CD4-positive, alpha-beta T cell treated with Interleukin-21 for 1 hour (primary cell): ENCODE results near the gene ANKIB1.
"Not testable (repeated sequence)": the region's sequence is repeated elsewhere in the genome, so short reads cannot be mapped to it uniquely, and the experiment has no call there.

Experiments
- DNase-seq: peaks from one replicate; pipeline ENCODE4 v3.0.0-alpha.2; 2020

ANKIB1 gene

DNA sequence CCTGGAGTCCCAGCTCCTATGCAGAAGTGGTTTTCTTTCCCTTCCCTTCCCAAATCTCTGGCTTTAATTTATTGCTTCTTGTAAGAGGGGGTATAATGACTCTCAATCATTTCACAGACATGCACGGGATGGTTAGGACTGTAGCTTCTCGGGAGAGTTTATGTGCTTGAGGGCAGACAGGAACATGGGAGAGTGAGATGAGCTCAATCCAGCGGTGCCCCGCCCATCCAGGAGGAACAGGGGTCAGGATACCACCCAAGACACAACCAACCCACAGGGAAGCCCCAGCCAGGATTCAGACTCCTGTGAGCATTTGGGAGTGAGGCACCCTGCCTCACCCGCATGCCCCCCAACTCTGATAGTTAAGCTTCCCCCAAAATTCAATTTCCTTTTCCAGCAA lies 167.8 kb downstream of the ANKIB1 start:
- no peak for DNase-seq

DNA sequence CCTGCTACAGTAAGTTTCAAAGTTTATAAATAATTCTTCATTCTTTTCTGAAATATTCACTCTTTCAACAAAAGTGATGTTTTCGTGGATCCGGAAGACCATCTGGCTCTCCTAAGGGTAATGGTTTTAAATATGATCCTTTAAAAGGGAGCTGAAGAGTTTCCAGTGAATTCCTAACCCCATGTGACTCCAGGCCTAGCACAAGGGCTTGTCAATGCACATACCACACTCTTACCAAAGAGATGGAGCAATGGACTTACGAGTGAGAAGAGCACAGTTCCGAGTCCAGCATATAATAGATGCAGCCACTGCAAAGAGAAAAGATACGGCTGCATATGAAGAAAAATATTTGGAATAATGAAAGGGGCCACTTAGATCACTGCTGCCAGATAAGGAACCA lies 169.5 kb downstream of the ANKIB1 start:
- no peak for DNase-seq

DNA sequence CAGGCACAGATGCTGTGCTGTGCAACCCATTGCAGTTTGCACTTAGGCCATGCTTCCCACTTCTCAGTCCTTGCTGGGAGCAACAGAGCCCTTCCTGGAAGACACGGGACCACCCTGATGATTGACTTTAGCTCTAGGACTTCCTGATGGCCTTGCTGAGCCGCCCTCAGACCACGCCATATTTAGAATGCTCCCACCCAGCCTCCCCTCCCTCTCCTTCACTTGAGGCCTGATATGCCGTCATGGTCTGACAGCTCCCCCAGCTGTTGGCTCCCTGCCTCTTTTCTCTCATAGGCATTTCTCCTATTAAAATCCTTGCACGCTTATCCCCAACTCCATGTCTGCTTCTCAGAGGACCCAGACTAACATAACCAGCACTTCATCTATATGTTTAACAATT lies 172.1 kb downstream of the ANKIB1 start:
- DNase-seq: no peak

DNA sequence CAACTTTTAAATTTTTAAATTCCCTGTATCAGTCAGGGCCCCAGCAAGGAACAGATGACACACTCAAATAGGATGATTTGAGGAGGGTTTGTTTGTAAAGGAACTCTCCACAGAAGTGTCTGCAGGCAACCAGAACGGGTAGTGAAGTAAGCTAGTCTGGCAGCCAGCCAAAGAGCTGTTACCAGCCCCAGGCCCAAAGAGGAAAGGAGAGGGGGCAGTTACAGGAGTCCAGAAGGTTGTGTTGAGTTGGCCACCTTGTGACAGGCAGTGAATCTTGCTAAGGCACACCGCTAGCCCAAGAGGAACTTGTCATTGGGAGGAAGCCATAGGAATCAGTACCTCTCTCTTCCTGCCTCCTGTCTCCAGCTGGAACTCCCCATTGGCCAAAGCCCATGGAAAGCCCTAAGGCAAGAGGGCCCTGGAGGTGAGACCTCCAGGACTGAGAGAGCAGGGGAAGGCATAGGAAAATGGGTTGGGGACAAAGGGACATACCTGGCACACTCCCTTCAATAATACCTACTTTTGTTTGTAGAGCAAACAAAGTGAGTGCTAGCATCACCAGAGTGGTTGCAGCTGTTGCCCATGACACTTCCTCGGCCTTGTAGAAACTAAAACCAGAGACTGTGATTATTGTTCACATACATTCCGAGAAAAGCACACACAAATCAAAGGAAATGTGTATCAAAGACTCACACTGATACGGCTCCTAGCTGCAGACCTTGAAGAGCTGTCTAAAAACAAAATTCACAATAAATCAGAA lies 176.1 kb downstream of the ANKIB1 start:
- no peak for DNase-seq

DNA sequence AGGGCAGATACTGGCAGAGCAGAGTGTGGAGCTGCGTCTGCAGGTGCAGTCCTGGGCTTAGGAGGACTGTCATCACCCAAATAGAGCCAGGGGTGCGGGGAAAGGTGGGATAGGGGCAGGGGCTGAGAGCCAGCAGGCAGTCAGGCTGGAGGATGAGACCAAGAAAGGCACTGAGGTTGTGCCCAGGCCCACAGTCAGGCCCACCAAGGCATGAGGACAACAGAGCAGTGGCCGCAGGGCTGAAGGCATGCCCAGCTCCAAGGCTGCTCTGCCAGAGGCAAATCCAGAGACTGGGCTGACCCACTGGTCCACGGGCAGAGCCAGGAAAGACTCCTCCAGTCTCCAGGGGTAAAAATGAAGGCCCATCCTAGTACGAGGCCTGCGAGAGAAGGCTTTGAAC lies 177.2 kb downstream of the ANKIB1 start:
- DNase-seq: no peak

DNA sequence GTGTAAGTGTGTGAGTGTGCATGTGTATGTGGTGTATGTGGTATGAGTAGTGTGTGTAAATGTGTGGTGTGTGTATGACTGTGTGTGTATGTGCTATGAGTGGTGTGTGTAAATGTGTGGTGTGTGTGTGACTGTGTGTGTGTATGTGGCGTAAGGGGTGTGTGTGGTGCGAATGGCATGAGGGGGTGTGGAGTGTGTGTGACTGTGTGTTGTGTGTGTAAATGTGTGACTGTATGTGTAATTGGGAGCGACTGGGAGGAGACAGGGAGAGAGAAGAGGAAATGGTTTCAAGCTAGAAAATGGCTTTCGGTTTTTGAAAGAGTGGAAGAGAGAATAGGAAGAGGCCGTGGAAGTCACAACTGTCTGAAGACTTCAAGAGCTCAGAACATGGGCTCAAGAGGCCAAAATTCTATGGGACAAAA lies 177.9 kb downstream of the ANKIB1 start:
- DNase-seq: no peak

DNA sequence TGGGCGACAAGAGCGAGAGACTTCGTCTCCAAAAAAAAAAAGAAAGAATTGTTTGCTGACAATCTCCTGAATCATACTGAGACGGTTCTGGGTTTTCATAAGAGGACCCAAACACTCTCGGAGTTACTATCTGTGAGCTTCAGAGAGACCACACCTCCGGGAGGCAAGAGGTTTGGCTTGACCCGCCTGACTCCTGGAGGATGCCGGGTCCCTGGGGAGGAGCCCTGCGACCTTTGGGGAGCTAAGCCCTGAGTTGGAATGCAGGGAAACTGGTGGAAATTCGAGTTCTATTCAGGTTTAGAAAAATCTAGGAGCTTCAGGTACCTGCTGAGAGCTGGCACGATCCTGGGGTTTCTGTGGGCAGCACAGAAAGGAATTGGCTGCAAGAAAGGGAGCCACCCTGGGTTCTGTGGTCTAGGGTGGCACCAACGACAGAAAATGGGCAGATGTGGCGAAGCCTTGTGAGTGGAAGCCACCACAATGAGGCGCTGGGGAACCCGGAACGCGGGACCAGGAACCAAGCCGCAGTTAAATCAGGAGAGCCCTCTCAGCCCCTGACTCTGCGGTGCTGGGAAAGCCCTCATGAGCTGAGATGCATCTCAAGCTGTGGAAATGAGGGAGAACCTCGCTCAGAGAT lies 179.7 kb downstream of the ANKIB1 start:
- DNase-seq: no peak

DNA sequence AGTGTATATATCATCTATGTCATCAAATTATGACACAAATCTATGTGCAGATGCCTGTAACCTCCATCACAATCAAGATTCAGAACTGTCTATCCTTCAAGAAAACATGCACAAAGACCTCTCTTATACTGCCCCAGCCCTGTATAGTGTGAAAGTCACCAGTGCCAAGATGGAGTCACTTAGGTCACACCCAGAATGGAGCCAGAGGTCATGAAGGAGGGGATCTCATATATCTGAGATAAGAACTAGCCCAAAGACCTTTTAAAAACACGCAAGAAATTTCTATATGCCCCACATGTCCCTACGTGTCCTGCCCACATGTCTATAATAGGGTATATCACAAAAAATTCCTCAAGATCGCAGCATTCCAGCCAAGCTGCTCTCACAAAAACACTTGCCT lies 181.4 kb downstream of the ANKIB1 start:
- DNase-seq: no peak

DNA sequence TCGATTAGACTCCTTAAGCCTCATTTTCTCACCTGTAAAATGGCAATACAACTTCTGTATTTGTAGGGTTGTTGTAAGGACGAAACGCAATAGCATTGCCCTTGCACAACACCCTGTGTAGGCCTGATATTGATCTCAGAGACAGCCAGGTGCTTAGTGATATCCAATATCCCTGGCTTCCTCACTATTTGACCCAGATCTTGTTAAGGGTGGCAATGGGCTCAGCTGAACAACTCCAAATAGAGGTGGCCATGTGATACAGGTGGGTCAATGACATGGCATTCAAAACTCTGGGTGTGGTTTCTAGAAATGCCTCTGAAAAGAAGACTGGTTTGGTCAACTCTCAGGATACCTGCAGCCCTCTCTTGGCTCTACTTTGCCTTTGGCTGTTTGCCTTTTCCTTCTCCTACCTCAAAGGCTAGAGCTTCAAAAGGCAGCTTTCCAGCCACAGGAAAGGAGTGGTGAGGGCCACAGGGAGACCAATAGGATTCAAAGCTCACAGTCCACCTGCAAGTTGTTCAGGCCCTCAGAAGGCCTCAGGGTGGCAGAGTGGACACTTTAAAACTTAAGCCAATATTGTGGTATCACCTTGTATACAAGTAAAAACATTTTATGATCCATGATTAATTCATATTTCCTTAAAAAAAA lies 186.6 kb downstream of the ANKIB1 start:
- DNase-seq: no peak

DNA sequence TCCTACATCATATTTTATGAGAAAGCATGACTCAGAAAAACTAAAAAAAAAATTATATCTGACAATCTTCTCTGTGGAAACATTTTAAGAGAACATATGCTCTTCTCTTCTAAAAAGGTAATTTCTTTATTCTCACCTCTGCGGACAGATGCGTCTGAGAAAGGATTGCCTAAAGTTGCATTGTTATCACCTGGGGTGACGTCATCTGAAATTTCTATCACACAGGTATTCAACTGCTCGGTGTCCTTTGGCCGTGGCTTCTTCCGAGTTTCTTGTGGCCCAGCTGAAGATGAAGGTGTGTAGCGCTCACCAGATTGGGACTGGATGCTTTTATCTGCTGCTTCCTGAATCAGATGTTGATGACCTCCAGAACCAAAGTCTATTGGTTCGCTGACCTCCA lies 187.2 kb downstream of the ANKIB1 start:
- DNase-seq: no peak

DNA sequence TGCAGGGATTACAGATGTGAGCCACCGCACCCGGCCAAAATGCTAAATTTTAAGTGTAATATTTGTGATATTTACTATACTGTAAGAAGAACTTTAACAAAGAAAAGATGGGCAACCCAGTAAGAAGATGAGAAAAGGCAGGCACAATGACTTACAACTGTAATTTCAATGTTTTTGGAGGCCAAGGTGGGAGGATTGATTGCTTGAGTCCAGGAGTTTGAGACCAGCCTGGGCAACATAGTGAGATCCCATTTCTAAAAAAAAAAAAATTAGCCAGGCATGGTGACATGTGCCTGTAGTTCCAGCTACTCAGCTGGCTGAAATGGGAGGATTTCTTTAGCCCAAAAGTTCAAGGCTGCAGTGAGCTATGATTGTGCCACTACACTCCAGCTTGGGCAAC lies 189.8 kb downstream of the ANKIB1 start:
- DNase-seq: no peak

DNA sequence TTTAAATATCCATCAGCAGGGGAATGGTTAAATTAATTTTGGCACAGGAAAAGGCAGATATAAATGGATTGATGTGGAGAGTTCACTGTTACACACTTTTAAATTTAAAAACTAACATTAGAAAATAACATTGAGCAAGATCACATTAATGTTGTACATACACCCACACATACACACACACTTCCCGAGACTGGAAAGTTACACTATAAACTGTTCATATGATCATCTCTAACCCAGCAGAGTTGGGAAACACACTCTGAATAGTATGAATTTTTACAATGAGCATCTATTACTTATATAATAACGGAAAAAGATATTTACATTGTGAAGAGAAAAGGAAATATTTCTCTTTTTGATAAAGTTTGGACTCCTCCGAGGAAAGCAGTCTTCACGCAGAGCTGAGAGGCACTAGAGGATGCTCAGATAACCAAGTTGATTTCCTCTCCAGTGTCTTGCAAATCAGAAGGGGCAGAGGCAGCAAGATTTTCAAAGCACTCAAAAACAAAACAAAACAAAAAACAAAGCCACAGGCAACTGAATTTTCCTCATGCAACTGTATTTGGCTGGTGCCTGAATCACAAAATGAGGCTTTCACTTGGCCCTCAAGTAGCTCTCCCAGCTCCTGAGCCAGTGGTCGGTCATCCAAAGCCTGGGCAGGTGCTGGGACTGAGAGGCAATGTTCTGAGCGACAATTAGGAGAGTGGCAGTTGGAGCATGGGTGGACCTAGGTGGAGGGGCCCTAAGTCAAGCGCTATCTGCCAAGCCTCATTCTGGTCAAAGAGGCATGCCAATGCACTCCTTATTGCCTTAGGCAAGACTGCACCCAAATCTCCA lies 191.1 kb downstream of the ANKIB1 start:
- DNase-seq: no peak

DNA sequence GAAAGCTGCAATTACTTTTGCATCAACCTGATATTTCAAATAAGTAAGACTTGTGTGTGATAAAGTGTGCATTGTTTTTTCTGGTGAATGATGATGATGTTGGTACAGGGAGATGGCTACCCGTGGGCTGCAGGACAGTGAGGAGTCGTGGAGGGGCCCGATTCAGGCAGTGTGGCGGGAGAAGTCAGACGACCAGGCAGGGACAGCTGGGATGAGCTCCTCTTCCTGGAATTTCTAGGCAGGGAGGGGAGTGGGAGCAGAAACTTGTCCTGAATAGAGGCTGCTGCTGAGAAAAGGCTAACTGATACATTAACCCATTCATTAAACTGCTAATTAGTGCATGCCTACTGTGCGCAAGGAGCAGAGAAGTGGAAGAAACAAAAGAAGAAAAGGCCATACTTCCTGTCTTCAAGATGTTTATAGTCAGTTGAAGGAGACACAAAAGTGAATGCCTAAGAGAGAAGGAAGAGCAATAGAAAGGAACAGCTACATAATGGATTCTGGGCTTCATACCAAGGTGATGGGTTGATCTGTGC lies 192.2 kb downstream of the ANKIB1 start:
- DNase-seq: no peak

DNA sequence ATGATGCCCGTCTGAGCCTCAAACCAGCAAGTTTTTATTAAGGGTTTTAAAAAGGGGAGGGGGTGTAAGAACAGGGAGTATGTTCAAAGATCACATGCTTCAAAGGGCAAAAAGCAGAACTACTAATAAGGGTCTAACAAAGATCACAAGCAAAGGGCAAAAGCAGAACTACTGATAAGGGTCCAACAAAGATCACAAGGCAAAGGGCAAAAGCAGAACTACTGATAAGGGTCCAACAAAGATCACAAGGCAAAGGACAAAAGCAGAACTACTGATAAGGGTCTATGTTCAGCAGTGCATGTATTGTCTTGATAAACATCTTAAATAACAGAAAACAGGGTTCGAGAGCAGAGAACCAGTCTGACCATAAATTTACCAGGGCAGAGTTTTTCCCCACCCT lies 196.9 kb downstream of the ANKIB1 start:
- DNase-seq: not testable (repeated sequence)

DNA sequence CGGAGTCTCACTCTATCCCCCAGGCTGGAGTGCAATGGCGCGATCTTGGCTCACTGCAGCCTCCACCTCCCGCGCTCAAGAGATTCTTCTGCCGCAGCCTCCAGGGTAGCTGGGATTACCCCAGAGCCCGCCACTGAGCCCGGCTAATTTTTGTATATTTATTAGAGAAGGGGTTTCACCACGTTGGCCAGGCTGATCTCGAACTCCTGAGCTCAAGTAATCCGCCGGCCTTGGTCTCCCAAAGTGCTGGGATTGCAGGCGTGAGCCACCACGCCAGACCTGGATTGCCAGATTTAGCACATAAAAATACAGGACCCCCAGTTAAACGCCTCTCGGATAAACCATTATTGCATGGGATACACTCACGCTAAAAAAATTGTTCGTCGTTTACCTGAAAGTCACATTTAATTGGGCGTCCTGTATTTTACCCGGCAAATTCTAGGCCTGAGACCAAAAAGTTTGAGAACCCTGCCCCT lies 201.1 kb downstream of the ANKIB1 start:
- no peak for DNase-seq

DNA sequence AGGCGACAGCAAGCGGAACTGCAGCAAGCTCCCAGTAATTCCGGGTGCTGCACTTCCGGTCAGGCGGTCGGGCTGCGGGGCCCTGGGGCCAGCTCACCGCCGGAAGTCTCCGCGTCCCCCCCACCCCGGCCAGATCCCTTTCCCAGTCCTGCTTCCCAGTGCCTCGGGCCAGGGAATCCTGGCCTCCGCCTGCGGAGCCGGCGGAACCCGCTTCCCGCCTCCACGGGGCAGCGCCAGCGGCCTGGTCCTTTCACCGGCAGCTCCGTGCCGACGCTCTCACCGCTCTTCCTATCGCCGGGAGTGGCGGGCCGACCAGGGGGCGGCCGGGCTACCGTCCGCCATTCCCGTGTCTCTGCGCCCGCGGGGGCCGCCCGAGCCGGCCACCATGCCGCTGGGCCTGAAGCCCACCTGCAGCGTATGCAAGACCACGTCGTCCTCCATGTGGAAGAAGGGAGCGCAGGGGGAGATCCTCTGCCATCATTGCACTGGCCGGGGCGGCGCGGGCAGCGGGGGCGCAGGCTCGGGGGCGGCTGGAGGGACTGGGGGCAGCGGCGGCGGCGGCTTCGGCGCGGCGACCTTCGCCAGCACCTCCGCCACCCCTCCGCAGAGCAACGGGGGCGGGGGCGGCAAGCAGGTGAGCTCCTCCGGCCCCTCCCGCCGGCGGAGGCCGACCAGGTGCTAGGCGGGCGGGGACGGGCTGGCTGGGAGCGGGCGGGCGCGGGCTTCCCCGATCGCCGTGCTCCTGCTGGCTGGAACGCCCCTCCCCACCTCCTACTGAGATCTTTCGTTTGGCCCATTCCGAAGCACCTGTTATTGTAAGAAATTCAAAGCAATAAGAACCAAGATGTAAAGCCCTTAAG lies 201.8 kb downstream of the ANKIB1 start, which contains the start of gene GATAD1:
Gene GATAD1, plus strand, starts transcription at position 138 of the 860 bp plus-strand sequence. Its CDS starts 248 bp downstream, at position 386.
- DNase-seq: peak; percentile 89

DNA sequence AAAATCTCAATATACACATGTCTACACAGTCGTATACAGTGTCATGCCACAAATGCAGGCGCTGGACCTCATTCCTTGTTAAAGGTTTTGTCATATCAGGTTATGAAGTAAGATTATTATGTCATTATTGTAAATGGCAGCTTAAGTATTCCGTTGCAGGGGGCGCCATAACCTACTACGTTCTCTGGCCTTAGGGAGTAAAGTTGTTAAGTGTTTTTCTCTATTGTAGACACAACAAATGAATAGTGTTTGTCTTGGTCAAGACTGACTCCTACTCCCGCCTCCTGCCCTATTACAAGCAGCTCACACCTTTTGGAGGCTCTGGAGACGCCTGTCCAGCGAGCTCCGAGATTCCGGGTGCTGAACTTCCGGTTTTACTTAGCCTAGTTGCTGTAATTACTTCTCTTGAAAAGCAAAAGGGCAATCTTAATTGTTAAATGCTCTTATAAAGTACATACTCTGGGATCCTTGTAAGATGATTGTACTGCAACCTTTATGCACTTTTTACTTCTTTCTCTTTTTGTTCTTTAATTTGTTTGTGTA lies 202.5 kb downstream of the ANKIB1 start:
- peak; percentile 73 for DNase-seq
